ENCODE data around the gene MVB12B. TPM values are rescaled to one million over a fixed set of nuclear protein-coding genes. Genes with fewer than 3 reads are reported as not detected.

MVB12B gene
- total RNA-seq, 1 experiment from 2014 or later: 3.2 TPM

DNA sequence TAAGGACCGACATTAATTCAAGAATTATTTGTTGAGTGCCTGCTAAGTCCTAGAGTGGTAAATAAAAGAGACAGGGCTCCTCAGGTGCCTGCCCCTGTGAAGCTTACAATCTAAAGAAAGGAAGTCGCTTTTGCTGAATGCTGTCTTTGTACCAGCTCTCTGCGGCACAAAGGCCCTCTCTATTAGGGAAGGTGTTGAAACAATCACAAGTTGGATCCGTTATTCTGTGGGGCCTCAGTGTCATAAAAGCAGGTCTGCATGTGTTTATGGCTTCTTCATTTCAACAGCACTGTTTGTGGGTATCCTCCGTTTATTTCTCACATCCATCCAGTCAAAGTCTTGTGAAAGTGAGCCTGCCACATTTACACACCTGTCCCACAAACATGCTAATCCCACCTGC, 7.0 kb upstream of the MVB12B start:
- Histone ChIP-seq H3K9me3 (peaks cover 5% of the 10 kb centered on the region; the same call in 1 of the 2 replicates), H3K4me3 (no peak overlapping the region), H3K36me3 (no peaks in the 10 kb centered on the region), H3K27me3 (no peaks in the 10 kb centered on the region)
- DNase-seq: no peak

DNA sequence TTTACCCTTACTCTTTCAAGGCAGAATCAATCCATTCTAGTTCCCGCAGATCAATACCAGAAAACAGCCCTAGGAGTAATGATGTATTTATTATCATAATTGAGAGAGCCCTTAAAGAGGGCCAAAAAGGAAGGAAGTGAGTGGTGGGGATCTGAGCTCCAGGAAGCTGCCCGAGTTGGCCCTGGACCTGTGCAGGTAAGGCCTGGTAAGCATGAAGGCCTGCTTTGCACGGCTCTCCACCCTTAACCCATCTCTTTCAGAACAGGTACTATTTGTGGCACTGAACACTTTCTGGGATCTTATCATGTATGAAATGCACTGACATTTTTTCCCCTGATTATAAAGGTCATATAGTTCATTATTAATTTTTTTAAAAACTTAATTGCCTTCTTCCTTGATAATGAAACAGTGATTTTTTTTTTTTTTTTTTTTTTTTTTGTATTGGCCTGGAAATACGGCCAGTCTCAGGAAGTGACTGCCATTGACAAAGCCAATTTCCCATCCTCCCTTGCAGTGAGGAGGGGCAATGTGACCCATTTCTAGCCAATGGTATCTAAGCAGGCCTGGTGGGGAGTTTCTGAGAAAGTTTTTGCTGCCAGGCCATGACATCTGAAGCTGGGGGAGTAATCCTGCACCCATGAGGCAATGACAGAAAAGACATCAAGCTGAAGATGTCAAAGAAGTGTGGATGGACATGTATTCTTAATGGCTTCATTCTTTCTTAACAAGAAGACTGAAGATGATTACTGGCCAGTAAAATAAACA, 6.3 kb upstream of the MVB12B start:
- H3K9me3 ChIP-seq: peaks cover 8% of the 10 kb centered on the region; the same call in 1 of the 2 replicates
- no peak for DNase-seq
- no peaks in the 10 kb centered on the region for H3K27me3 ChIP-seq
- H3K4me3 ChIP-seq: no peak overlapping the region
- H3K36me3 ChIP-seq: no peaks in the 10 kb centered on the region

DNA sequence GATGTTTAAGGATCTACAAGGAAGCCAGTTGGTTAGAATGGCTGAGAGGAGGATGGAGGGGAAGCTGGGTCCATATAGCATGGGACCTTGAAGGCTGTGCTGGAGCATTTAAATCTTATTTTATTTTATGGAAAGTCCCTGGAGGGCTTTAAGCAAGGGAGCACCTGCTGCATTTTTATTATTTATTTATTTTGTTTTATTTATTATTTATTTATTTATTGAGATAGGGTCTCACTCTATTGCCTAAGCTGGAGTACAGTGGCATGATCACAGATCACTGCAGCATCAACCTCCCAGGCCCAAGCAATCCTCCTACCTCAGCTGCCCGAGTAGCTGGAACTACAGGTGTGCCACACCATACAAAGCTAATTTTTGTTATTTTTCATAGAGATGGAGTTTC, 4.9 kb upstream of the MVB12B start:
- Histone ChIP-seq H3K36me3 (no peaks in the 10 kb centered on the region), H3K27me3 (no peaks in the 10 kb centered on the region), H3K4me3 (no peak overlapping the region), H3K9me3 (peaks cover 8% of the 10 kb centered on the region; the same call in 1 of the 2 replicates)
- no peak for DNase-seq

DNA sequence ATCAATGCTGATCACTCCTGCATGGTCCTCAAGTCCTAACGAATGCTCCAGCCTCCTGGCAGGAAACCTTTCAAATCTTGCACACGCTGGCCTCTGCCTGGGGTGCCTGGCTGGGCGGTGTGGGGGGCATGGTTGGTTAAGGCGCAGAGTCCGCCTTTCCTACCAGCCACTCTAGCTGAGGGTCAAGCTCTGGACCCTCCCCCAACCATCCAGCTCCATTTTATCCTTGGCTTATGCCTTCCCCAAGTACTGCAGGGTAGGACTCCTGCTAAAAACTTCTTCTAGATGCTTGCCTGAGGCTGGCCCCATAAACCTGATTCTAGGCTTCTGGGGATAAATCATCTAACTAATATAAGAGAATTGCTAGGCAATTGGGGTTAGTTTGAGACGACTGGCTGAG, 808 bp upstream of the MVB12B start:
- no peak for DNase-seq
- Histone ChIP-seq H3K27me3 (no peaks in the 10 kb centered on the region), H3K36me3 (no peaks in the 10 kb centered on the region), H3K4me3 (peak overlapping the region; percentile 46), H3K9me3 (peaks cover 8% of the 10 kb centered on the region; the same call in 1 of the 2 replicates)

DNA sequence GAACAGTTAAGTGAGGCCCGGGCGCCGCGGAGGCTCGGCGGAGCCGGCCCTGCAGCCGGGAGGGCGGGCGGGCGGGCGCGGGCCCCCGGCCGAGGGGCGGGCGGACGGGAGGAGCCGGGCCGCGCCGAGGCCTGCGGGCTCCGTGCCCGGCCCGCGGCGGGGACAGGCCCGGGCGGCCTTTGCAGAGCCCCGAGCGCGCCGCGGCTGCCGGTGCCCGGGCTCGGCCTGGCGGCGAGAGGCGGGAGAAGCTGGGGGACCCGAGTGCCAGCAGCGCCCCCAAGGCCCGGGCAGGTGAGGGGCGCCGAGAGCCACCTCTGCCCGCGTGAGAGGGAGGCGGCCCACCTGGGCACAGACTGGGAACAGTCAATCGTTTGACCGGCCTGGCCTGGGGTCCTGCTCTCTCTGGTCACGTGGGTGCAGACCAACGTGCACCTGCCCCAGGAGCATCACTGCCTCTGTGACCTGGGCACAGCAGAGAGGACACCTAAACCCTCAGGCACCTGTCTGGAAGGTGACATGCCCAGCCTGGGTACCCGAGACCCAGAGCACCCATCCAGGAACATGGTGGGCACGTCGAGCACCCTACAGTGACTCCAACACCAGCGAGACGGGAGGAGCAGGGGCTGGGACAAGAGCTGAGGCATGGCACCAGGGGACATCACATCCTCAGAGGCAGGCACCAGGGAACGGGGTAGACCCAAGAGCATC, 531 bp downstream of the MVB12B start:
- H3K36me3 ChIP-seq: no peaks in the 10 kb centered on the region
- peak overlapping the region; percentile 53 for H3K4me3 ChIP-seq
- DNase-seq: no peak
- H3K9me3 ChIP-seq: peaks cover 8% of the 10 kb centered on the region; the same call in 1 of the 2 replicates
- H3K27me3 ChIP-seq: no peaks in the 10 kb centered on the region

DNA sequence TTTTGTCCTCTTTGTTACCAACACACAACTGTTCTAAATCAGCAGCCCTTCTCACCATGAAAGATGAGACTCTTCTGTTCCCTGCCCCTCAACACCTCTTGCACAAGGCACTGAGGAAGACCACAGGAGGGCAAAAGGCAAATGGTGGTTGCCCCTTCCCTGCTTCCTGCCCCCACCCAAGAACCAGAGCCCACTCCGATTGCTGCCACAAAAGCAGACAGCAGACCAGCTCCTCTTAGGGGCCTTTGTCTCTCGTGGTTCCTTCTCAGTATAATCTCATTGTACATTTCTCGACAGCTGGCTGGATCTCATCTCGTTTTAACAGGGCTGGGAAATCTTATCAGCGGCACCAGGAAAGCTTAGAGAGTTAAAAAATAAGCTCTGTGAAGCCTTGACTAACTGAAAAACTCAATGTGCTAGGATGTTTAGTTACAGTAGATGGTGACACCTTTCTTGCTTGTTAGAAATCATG, 1.1 kb downstream of the MVB12B start:
- no peaks in the 10 kb centered on the region for H3K36me3 ChIP-seq
- no peaks in the 10 kb centered on the region for H3K27me3 ChIP-seq
- DNase-seq: no peak
- peak overlapping the region; percentile 53; the same call in 1 of the 2 replicates for H3K4me3 ChIP-seq
- H3K9me3 ChIP-seq: peaks cover 8% of the 10 kb centered on the region; the same call in 1 of the 2 replicates

DNA sequence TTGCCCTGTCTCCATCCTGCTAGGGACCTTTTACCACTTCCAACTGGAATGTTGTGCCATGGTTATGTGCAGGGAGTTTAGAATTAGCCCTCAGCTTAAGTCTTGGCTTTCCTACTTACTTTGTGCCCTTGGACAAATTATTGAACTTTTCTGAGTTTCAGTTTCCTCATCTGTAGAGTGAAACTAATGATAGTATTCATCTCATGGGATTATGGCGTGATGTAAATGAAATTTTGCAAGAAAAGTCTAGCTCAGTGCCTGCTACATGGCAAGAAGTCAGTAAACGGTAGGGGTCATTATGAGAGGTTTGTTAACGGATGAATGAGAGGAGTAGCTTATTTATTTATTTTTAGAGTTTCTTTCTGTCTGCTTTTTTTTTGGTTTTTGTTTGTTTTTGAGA, 1.8 kb downstream of the MVB12B start:
- Histone ChIP-seq H3K36me3 (no peaks in the 10 kb centered on the region), H3K4me3 (no peak overlapping the region), H3K27me3 (no peaks in the 10 kb centered on the region), H3K9me3 (peaks cover 8% of the 10 kb centered on the region; the same call in 1 of the 2 replicates)
- no peak for DNase-seq

DNA sequence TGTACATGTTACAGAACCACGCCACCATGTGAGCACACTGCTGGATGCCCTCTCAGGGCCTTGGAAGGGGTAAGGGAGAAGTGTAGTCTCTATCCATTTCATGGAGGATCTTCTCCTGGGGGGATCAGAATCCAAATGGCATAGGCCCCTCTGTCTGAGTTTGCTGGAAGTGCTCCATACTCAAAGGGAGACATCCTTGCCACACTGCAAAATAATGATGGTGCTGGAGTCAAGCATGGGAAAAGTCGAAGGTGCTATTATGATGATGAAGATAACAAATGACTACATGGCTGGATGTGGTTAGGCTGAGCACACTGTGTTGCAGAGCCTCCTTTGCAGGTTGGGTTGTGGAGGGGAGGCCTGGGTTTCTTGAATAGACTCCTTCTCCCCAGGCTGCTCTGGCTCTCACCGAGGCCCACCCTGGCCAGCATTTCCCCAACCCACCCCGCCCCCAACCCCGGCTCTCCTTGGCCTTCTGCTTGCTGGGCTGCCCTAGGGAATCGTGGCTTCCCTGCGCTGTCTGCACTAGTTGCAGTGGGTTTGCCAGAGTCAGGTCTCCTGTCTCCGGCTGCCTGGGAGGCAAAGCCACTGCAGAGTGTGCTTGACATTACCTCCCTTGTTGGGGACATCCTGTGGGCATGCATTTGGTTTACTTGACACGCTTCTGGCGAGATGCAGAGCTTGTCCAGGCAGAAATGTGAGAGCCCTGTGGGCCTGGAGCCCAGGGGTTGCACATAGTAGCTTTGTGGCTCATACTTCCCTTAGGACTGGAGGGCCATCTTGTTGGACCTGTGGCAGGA, 3.0 kb downstream of the MVB12B start:
- no peaks in the 10 kb centered on the region for H3K36me3 ChIP-seq
- no peak for DNase-seq
- H3K9me3 ChIP-seq: 0 out of 2 replicates have a peak, but pooled peaks cover 3% of the 10 kb centered on the region
- no peaks in the 10 kb centered on the region for H3K27me3 ChIP-seq
- no peak overlapping the region for H3K4me3 ChIP-seq

DNA sequence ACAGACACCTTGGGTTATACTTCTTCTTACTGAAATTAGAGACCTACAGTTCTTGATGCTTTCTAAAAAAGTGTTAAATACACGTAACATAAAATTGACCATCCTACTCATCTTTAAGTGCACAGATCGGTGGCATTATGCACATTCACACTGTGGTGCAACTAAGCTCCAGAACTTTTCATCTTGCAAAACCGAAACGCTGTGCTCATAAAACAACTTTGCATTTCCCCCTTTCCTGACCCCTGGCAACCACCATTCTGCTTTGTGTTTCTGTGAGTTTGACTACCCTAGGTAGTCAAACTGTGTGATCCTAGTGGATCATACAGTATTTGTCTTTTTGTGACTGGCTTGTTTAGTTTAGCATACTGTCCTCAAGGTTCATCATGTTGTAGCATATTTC, 3.9 kb downstream of the MVB12B start:
- Histone ChIP-seq H3K27me3 (no peaks in the 10 kb centered on the region), H3K9me3 (no peaks in the 10 kb centered on the region), H3K4me3 (no peak overlapping the region), H3K36me3 (no peaks in the 10 kb centered on the region)
- DNase-seq: no peak

DNA sequence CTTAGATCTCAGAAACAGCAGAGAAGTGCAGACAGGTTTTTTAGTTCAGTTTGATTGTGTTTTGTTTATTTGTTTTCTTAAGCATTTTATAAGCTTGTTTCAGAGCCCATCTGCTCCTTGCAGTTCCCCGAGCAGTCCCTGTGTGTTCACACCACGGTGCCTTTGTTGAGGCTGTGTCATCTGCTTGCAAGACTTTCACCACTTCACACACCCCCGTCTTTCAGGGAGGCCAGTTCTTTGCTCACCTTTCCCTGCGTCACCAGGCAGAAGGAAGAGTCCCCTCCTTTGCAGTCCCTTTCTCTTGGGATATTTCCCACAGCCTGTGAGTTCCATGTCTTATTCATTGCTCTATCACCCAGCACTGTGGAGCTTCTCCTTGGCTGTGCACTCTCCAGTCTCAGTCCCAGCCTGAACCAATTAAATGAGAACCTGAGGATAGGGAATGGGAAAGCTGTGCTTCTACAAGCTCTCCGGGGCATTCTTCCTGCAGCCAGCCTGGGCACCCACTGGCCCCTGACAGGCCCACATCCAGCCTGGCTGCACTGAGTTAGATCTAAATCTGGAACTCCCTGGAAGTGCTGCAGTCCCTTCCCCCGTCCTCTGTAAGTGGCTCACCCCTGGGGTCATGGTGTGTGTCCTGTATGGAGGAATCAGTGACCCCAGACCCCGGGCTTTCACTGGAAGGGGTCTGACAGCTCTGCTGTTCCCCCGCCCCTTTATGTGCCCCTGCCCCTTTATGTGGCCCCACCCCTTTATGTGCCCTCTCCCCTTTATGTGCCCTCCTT, 5.5 kb downstream of the MVB12B start:
- Histone ChIP-seq H3K4me3 (no peak overlapping the region), H3K27me3 (no peaks in the 10 kb centered on the region)

DNA sequence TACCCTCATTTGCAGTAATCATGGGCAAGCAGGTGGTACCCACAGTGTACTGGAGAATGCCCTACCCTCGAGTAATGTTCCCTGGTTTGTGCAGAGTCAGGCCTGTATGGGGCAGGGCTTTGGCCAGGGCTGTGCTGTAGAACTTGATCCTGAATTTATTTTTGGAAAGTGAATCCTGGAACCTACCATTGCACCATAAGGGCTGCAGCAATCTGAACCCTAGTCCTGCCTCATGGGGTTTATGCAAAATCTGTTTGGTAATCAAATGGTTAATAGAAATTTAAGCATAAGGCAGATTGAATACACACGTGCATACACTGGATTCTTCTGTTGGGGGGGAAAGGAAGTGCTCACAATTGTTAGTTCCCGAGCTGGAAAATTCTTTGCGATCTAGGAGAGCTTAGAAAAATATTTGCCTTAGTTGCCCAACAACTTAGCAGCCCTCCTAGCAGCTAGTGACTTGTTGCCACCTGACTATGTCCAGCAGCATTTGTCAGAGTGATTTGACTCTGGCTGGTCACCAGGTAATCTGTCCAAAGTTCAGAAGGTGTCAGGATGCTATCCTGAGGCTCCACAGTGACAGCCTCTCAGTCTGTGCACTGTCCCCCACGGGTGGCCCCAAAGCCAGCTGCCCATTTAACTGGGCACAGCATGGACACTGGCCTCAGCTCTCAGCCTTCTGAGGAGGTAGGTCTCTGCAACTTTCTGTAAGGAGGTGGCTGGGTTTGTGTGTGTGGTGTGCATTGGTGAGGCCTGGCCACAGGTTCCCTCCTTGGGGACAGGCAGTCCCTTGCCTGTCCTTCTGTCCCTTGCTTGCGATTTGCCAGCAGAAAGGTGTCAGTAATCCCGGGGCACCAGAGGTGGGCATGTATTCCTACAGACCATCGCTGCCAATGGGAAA, 8.3 kb downstream of the MVB12B start:
- no peaks in the 10 kb centered on the region for H3K36me3 ChIP-seq
- H3K4me3 ChIP-seq: no peak overlapping the region
- H3K9me3 ChIP-seq: no peaks in the 10 kb centered on the region
- DNase-seq: no peak
- H3K27me3 ChIP-seq: no peaks in the 10 kb centered on the region

More for the DNA sequence above, 5.5 kb downstream of the MVB12B start:
- H3K9me3 ChIP-seq: no peaks in the 10 kb centered on the region
- H3K36me3 ChIP-seq: no peaks in the 10 kb centered on the region
- no peak for DNase-seq

DNA sequence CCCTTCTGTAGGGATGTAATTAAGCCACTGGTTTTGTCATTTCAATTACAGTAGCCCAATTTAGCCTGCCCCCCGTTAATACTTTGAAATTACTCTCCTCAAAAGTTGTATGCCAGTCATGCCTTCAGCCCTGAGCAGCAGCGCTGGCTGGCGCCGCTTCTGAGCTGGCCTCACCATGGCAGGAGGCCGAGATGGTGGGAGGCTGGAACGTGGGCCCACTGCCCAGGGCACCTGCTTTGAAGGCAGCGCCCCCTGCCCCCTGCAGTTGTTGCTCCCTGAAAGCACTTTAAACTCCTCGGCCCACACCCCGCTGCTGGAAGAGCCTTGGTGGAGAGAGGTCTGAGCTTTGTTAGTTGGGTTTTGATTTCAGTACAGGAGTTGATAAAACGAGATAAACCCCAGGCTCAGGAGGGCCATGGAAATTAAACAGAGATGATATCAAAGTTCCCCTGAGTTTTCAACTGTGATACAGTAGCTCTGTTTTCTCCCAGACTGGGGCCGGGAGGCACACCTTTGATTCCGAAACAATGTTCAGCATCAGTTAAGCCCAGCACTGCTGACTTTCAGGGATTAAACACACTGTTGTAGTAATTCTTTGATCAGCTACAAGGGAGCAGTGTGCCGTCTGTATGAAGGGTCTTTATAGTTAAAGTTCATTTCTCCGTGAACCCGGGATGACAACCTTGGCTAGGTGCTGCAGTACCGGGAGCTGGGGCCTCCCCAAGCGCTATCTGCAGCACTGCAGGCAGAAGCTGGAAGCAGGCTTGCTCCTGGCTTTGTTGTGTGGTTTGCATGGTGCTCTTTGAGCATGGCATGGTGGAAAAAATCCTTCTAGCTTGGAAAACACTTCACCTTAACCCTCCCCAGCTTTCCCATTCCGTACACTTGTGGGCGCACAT, 9.5 kb downstream of the MVB12B start:
- H3K36me3 ChIP-seq: no peaks in the 10 kb centered on the region
- no peaks in the 10 kb centered on the region for H3K27me3 ChIP-seq
- DNase-seq: no peak
- H3K9me3 ChIP-seq: no peaks in the 10 kb centered on the region
- H3K4me3 ChIP-seq: no peak overlapping the region

DNA sequence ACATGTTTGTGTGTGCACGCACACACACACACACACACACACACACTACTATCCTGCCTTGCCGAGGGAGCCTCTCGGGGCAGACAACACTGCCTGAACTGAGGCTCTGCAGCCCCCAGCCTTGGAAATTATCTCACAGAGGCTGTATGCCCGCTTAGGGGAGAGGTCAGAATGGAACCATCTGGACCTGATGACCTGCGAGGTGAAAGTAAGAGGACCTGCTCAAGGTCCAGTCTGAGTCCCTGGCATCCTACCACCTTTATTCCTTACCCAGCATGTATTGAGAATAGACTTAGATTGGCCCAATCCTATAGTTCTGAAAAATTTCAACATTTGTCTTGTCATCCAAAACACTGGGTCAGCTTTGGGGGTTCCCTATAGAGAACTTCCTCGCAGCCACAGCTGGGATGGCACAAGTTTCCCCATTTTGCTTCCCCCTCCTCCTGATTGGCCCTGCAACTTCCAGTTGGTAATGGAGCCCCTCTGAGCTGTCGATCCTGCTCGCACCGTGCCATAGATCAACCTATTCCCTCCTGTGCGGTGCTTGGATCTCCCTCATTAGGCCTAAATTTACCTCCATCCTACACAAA, 10.2 kb downstream of the MVB12B start:
- DNase-seq: no peak
- Histone ChIP-seq H3K9me3 (no peaks in the 10 kb centered on the region), H3K4me3 (no peak overlapping the region)

DNA sequence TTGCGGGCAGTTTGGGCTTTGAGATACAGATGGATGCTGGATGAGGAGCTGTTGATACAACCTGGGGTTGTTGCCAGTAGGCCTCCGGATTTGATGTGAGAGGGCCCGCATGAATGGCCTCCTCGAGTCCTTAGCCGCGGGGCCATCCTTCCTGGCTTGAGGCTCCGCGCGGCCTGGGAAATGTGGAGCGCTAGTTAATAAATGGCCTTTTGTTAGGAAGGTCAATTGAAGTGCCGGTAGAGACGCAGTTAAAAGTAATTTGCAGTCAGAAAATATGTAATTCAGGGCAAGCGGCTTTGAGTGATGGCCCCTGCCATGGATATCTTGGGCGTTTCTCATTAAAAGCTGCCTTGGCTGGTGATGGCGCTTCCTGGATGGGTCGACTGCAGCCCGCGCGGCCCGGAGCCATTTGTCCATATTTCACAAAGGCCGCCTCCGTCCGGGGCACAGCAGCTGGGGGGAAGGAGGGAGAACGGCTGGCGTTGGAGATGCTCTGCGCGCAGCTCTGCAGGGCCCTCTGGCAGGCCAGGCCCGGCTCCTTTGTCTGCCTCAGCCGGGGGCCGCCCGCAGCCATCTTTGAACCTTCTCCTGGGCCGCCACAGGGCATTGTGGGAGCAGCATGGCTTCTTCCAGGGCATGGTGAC, 11.2 kb downstream of the MVB12B start:
- DNase-seq: no peak
- Histone ChIP-seq H3K9me3 (no peaks in the 10 kb centered on the region), H3K4me3 (no peak overlapping the region), H3K27me3 (no peaks in the 10 kb centered on the region), H3K36me3 (no peaks in the 10 kb centered on the region)

More for the DNA sequence above, 10.2 kb downstream of the MVB12B start:
- no peaks in the 10 kb centered on the region for H3K36me3 ChIP-seq
- H3K27me3 ChIP-seq: no peaks in the 10 kb centered on the region

Data from MG63 (cell line).